ENCODE data around the gene ADGRV1.

Gene ADGRV1

GRCh38 chr5:91145333-91145620 is 586.7 kb downstream of the ADGRV1 start:
- DNase-seq: no peak

GRCh38 chr5:91146230-91146629 is 587.6 kb downstream of the ADGRV1 start:
- DNase-seq: no peak

- DNase-seq: no peak
Observed at GRCh38 chr5:91146905-91147600, 588.5 kb downstream of the ADGRV1 start.

- no peak for DNase-seq
Observed at GRCh38 chr5:91150234-91150633, 591.6 kb downstream of the ADGRV1 start.

- DNase-seq: no peak
Observed at GRCh38 chr5:91150636-91151035, 592.0 kb downstream of the ADGRV1 start.

GRCh38 chr5:91151947-91152346 is 593.4 kb downstream of the ADGRV1 start:
- no peak for DNase-seq

GRCh38 chr5:91154338-91154737 is 595.7 kb downstream of the ADGRV1 start:
- no peak for DNase-seq

- no peak for DNase-seq
Observed at GRCh38 chr5:91155274-91155673, 596.7 kb downstream of the ADGRV1 start.

GRCh38 chr5:91156242-91156641 is 597.6 kb downstream of the ADGRV1 start:
- DNase-seq: no peak

GRCh38 chr5:91158011-91158410 is 599.4 kb downstream of the ADGRV1 start:
- no peak for DNase-seq

- DNase-seq: no peak
Observed at GRCh38 chr5:91159647-91160046, 601.0 kb downstream of the ADGRV1 start.

GRCh38 chr5:91160714-91161285 is 602.2 kb downstream of the ADGRV1 start:
- no peak for DNase-seq

GRCh38 chr5:91162534-91163381 is 604.2 kb downstream of the ADGRV1 start:
- no peak for DNase-seq

GRCh38 chr5:91164424-91164823 is 605.8 kb downstream of the ADGRV1 start:
- DNase-seq: no peak

- DNase-seq: no peak
Observed at GRCh38 chr5:91166059-91166807, 607.6 kb downstream of the ADGRV1 start.

- DNase-seq: no peak
Observed at GRCh38 chr5:91168859-91169258, 610.3 kb downstream of the ADGRV1 start.

- no peak for DNase-seq
Observed at GRCh38 chr5:91170266-91170665, 611.7 kb downstream of the ADGRV1 start.

GRCh38 chr5:91171322-91171721 is 612.7 kb downstream of the ADGRV1 start:
- no peak for DNase-seq

- DNase-seq: no peak
Observed at GRCh38 chr5:91174396-91174795, 615.8 kb downstream of the ADGRV1 start.

GRCh38 chr5:91175708-91176107 is 617.1 kb downstream of the ADGRV1 start:
- no peak for DNase-seq

- no peak for DNase-seq
Observed at GRCh38 chr5:91176288-91177016, 617.9 kb downstream of the ADGRV1 start.

GRCh38 chr5:91177085-91177484 is 618.5 kb downstream of the ADGRV1 start:
- DNase-seq: no peak

GRCh38 chr5:91177639-91178038 is 619.0 kb downstream of the ADGRV1 start:
- no peak for DNase-seq

Data from KG1 (cell line).